Fibroblast of mammary gland (primary cell): ENCODE measurements around the gene NSUN5.
"Not testable (repeated sequence)": the region's sequence is repeated elsewhere in the genome, so short reads cannot be mapped to it uniquely, and the experiment has no call there.

Source experiments
- DNase-seq: peaks from one replicate; pipeline ENCODE4 v3.0.0-alpha.2; 2010; ENCODE audit warnings: low read depth
- H3K4me3 ChIP-seq: 2 replicates; pipeline ENCODE4 v1.5.1; 2011; ENCODE audit warnings: low read depth, mild to moderate bottlenecking, low read length, moderate library complexity; ENCODE audit not compliant: control insufficient read depth
- CTCF ChIP-seq: conservative IDR thresholded peaks from 2 replicates; pipeline ENCODE4 v1.5.1; 2011; ENCODE audit warnings: low read depth, low read length, inconsistent platforms; ENCODE audit not compliant: control insufficient read depth, insufficient read depth

NSUN5 gene

GRCh38 chr7:73312831-73313520 is 4.3 kb upstream of the NSUN5 start:
- no peak for DNase-seq
- no peak for TF ChIP-seq CTCF
- H3K4me3 ChIP-seq: no peak overlapping the region

DNA sequence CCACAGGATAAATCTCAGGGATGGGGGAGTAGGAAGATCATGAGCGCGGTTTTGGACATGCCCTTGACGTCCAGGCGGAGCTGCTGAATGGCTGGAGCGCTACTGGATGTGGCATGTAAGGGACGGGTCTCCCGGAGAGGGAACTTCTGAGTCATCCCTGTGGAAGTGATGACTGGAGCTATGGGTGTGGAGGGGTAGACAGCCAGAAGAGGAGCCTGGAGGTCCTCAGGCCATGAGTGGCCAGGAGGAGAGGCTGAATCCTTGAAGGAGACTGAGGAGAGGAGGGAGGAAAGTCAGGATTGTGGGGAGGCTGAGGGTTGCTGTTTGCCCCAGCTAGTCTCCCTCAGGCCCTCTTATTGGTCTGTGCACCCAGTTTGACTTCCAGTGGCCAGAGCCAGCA is 2.8 kb upstream of the NSUN5 start:
- peak; percentile 12 for DNase-seq
- H3K4me3 ChIP-seq: not testable (repeated sequence)

DNA sequence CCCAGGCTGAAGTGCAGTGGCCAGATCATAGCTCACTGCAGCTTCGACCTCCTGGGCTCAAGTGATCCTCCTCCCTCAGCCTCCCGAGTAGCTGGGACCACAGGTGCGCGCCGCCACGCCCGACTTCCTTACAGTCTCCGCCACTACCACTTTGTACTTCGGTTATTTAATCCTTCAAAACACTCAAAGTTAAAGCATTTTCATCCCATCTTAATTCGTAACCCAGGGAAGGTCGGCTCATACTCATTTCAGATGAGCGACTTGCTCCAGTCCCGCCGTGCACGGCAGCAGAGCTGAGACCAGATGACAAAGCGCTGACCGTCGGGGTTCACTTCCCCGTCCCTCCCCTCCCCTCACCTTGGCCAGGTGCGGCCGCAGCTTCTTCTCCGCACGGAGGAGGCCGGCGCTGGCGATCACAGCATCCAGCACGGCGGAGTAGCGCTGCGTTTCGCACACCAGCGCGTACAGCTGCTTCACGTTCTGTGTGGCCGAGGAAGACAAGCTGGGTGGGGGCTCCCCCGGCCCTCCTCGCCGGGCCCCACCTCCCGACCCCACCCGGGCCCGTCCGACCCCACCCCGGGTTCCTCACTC is 457 bp downstream of the NSUN5 start:
- DNase-seq: no peak
- H3K4me3 ChIP-seq: peak overlapping the region; percentile 69
- no peak for TF ChIP-seq CTCF

GRCh38 chr7:73307436-73307835 is 1.2 kb downstream of the NSUN5 start:
- no peak for TF ChIP-seq CTCF
- no peak for DNase-seq
- peak overlapping the region; percentile 69 for H3K4me3 ChIP-seq

DNA sequence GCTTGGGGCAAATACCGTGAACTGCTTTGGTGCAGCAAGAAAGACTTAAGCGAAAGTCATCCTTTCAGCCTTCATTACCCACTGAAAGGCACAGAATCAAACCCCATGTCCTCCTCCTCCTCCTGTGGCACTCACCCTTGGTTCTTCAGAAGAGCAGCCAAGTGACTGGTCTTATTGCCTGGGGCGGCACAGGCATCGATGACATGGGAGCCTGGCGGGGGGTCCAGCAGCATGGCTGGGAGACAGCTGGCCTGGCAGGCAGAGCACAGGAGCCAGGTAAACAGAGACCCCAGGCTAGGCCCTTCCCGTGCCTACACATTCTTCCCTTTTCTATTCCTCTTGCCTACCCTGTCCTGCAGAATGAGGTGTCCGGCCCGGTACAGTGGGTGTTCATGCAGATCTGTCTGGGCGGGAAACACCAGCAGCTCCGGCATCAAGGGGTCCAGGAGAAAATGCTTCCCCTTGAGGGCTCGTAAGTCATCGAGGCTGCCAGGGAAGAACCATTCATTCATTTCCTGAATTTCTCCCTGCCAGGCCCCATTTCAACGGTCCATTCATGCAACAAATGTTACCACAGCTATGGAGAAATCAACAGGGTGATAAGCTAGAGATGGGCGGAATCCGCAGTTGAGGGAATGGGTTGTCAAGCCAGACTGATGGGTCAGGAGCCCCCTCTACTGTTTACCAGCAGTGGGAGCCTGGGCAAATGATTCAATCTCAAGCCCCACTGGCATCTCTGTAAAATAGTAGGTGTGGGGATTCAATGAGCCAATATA is 3.8 kb downstream of the NSUN5 start:
- not testable (repeated sequence) for DNase-seq, H3K4me3 ChIP-seq

GRCh38 chr7:73304071-73304470 is 4.6 kb downstream of the NSUN5 start:
- no peak overlapping the region for H3K4me3 ChIP-seq
- TF ChIP-seq CTCF: no peak
- no peak for DNase-seq

DNA sequence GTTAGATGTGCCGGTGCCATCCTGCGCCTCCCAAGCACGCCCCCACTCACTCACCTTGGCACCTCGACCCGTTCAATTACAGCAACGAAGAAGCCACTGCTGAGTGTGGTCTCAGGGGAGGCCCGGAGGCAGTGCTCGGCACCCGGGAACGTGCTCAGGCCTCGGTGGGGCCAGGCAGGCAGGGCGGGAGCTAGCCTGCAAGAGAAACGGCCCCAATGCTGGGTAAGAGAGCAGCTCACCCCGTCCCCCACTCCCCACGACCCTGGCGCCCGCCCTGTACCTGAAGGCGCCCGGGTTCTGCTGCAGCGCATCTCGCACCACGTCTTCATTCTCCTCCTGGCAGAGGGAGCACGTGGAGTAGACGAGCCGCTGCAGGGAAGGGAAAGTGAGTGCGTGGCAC is 5.1 kb downstream of the NSUN5 start:
- no peak overlapping the region for H3K4me3 ChIP-seq
- no peak for DNase-seq
- TF ChIP-seq CTCF: no peak

DNA sequence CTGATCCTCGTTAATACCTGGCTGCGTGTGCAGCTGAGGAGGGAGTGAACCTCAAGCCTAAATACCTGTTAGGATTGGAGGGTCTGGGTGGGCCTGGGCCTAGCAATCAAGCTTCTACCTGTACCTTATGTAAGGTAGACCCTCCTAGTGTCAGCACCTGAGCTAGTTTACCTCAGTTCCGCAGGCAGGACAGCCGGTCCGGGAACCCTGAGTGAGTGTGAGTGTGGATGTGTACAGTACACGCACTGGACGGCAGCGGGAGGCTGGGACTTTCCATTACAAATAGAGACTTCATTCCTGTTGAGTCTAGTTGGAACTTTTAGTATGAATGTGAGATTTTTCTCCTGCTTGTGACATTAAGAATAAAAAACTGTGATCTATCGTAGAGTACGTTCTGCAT is 5.8 kb downstream of the NSUN5 start:
- not testable (repeated sequence) for DNase-seq, H3K4me3 ChIP-seq

- DNase-seq: not testable (repeated sequence)
Measured at GRCh38 chr7:73301108-73301507, 7.5 kb downstream of the NSUN5 start.

GRCh38 chr7:73299812-73300211 is 8.8 kb downstream of the NSUN5 start:
- not testable (repeated sequence) for DNase-seq

More at GRCh38 chr7:73301108-73301507, 7.5 kb downstream of the NSUN5 start:
- not testable (repeated sequence) for H3K4me3 ChIP-seq

DNA sequence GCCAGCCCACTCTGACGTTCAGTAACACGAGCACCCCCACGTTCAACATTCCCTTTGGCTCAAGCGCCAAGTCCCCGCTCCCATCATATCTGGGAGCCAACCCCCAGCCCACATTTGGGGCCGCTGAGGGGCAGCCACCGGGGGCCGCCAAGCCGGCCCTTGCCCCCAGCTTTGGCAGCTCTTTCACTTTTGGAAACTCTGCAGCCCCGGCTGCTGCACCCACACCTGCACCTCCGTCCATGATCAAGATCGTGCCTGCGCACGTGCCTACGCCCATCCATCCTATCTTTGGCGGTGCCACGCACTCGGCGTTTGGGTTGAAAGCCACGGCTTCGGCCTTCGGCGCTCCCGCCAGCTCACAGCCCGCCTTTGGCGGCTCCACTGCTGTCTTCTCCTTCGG is 10.9 kb downstream of the NSUN5 start:
- not testable (repeated sequence) for DNase-seq, H3K4me3 ChIP-seq

More at GRCh38 chr7:73299812-73300211, 8.8 kb downstream of the NSUN5 start:
- H3K4me3 ChIP-seq: not testable (repeated sequence)

DNA sequence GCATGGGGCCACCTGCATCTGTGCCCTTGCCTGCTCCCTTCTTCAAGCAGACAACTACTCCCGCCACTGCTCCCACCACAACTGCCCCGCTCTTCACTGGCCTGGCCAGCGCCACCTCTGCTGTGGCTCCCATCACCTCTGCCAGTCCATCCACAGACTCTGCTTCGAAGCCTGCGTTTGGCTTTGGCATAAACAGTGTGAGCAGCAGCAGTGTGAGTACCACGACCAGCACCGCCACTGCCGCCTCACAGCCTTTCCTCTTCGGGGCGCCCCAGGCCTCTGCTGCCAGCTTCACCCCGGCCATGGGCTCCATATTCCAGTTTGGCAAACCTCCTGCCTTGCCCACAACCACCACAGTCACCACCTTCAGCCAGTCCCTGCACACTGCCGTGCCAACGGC is 11.4 kb downstream of the NSUN5 start:
- not testable (repeated sequence) for H3K4me3 ChIP-seq, DNase-seq
